ENCODE results near the gene SPPL2A. TPM values are rescaled to one million over a fixed set of nuclear protein-coding genes. Genes with fewer than 3 reads are reported as not detected.

SPPL2A gene
- total RNA-seq, 1 donor from 2014 or later, result 27.3 TPM

DNA sequence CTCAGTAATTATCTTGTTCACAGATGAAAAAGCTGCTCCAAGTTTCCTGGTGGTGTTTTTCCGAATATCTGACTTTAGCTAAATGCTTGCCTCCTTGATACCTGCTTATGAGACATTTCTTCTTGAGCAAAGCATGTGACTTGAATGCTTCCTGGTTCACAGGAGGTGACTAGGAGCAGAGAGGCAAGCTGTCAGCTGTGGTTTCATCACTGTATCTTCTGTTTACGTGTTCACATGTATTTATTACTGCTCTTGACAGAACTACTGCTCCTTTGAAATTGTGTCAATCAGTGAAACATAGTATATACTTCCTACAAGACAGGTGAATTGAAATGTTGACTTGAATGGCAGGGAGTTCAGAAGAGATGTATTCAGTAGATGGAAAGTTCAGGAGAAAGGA lies 8.9 kb upstream of the SPPL2A start:
- H3K4me1 ChIP-seq, result no peaks in the 10 kb centered on the region
- H3K27ac Mint-ChIP-seq, result no peak overlapping the region

DNA sequence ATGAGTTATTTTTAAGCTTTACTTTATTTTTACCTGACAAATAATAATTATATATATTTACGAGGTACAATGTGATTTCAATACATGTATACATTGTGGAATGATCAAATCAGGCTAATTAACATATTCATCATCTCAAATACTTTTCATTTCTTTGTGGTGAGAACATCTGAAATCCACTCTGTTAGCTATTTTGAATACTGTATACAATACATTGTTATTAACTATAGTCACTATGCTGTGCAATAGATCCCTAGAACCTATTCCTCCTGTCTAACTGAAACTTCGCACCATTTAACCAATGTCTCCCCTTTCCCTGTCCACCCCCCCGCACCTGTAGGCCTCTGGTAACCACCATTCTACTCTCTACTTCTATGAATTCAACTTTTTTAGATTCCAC lies 7.9 kb upstream of the SPPL2A start:
- DNase-seq (ENCODE audit: low spot score), result no peak
- H3K9me3 Mint-ChIP-seq, result no peaks in the 10 kb centered on the region
- Histone ChIP-seq H3K79me2 (ENCODE audit: low read depth) (no peaks in the 10 kb centered on the region), H3K36me3 (no peaks in the 10 kb centered on the region), H3K4me2 (no peak overlapping the region), H3K4me3 (no peak overlapping the region), H3K9ac (no peak overlapping the region), H2AFZ (replicated peaks) (no peak overlapping the region), H3F3A (ENCODE audit: low read depth) (no peaks in the 10 kb centered on the region), H3K9me3 (ENCODE audit: low read depth) (no peaks in the 10 kb centered on the region), H3K27ac (no peak overlapping the region), H4K20me1 (ENCODE audit: low read depth) (no peaks in the 10 kb centered on the region), H3K27me3 (no peaks in the 10 kb centered on the region), H3K4me1 (no peaks in the 10 kb centered on the region)
- peaks cover 4% of the 10 kb centered on the region for H3K27me3 Mint-ChIP-seq (ENCODE audit: insufficient read depth, low read depth)
- no peaks in the 10 kb centered on the region for H3K4me1 Mint-ChIP-seq
- H3K36me3 Mint-ChIP-seq, result no peaks in the 10 kb centered on the region
- TF ChIP-seq EZH2 (IDR thresholded peaks at IDR 0.05) (no peak), EZH2phosphoT487 (IDR thresholded peaks at IDR 0.05) (no peak)
- TF ChIP-seq, protein P1, sequence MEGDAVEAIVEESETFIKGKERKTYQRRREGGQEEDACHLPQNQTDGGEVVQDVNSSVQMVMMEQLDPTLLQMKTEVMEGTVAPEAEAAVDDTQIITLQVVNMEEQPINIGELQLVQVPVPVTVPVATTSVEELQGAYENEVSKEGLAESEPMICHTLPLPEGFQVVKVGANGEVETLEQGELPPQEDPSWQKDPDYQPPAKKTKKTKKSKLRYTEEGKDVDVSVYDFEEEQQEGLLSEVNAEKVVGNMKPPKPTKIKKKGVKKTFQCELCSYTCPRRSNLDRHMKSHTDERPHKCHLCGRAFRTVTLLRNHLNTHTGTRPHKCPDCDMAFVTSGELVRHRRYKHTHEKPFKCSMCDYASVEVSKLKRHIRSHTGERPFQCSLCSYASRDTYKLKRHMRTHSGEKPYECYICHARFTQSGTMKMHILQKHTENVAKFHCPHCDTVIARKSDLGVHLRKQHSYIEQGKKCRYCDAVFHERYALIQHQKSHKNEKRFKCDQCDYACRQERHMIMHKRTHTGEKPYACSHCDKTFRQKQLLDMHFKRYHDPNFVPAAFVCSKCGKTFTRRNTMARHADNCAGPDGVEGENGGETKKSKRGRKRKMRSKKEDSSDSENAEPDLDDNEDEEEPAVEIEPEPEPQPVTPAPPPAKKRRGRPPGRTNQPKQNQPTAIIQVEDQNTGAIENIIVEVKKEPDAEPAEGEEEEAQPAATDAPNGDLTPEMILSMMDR (IDR thresholded peaks at IDR 0.05), result no peak
- H3K4me3 Mint-ChIP-seq, result no peak overlapping the region
- no peak overlapping the region for H3K27ac Mint-ChIP-seq

More for the DNA sequence above, 8.9 kb upstream of the SPPL2A start:
- Mint-ChIP-seq H3K4me1 (no peaks in the 10 kb centered on the region), H3K4me3 (no peak overlapping the region), H3K9me3 (no peaks in the 10 kb centered on the region), H3K36me3 (no peaks in the 10 kb centered on the region), H3K27me3 (ENCODE audit: insufficient read depth, low read depth) (no peaks in the 10 kb centered on the region)
- no peaks in the 10 kb centered on the region for H3K79me2 ChIP-seq (ENCODE audit: low read depth)
- H3K4me2 ChIP-seq, result no peak overlapping the region
- no peaks in the 10 kb centered on the region for H3F3A ChIP-seq (ENCODE audit: low read depth)
- TF ChIP-seq EZH2phosphoT487 (IDR thresholded peaks at IDR 0.05) (no peak), EZH2 (IDR thresholded peaks at IDR 0.05) (no peak)
- TF ChIP-seq, protein P1 (IDR thresholded peaks at IDR 0.05), result no peak
- no peaks in the 10 kb centered on the region for H3K9me3 ChIP-seq (ENCODE audit: low read depth)
- no peak overlapping the region for H2AFZ ChIP-seq (replicated peaks)
- no peak for DNase-seq (ENCODE audit: low spot score)
- H3K9ac ChIP-seq, result no peak overlapping the region
- H4K20me1 ChIP-seq (ENCODE audit: low read depth), result no peaks in the 10 kb centered on the region
- H3K27me3 ChIP-seq, result no peaks in the 10 kb centered on the region
- no peak overlapping the region for H3K4me3 ChIP-seq
- H3K36me3 ChIP-seq, result no peaks in the 10 kb centered on the region
- H3K27ac ChIP-seq, result no peak overlapping the region

DNA sequence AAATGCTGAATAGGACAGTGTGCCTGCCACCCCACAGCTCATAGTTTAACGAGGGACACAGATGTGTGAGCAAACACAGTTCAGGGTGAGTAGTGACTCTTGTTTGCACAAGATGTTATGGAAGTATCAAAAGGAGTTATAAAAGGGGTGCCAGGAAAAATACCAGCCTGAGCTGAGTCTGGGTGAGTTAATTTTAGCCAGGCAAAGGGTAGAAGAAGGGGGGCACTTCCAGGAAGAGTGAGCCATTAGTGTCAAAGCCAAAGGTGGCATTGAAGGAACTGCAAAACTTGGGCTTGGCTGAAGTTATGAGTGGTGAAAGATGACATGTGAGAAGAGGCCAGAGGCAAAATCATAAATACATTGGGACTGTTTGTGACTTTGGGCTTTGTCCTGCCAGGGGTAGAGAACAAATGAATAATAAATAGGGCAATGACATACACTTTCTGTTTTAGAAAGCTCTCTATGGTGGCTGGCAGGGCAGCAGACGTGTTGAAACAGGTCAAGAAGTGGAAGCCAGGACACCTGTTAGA lies 1.9 kb upstream of the SPPL2A start:
- DNase-seq (ENCODE audit: low spot score), result no peak
- no peak overlapping the region for H3K27ac ChIP-seq
- peaks cover 26% of the 10 kb centered on the region for H3K79me2 ChIP-seq (ENCODE audit: low read depth)
- H3K4me1 ChIP-seq, result peaks cover 9% of the 10 kb centered on the region
- no peaks in the 10 kb centered on the region for H3K36me3 ChIP-seq
- no peak overlapping the region for H2AFZ ChIP-seq (replicated peaks)
- peaks cover 16% of the 10 kb centered on the region for H3F3A ChIP-seq (ENCODE audit: low read depth)
- no peak overlapping the region for H3K27ac Mint-ChIP-seq
- peaks cover 7% of the 10 kb centered on the region for H3K27me3 Mint-ChIP-seq (ENCODE audit: insufficient read depth, low read depth)
- no peaks in the 10 kb centered on the region for H3K36me3 Mint-ChIP-seq
- no peaks in the 10 kb centered on the region for H4K20me1 ChIP-seq (ENCODE audit: low read depth)
- H3K4me3 Mint-ChIP-seq, result no peak overlapping the region
- H3K4me2 ChIP-seq, result no peak overlapping the region
- H3K9me3 ChIP-seq (ENCODE audit: low read depth), result no peaks in the 10 kb centered on the region
- no peak overlapping the region for H3K9ac ChIP-seq
- TF ChIP-seq EZH2 (IDR thresholded peaks at IDR 0.05) (no peak), EZH2phosphoT487 (IDR thresholded peaks at IDR 0.05) (no peak)
- TF ChIP-seq, protein P1 (IDR thresholded peaks at IDR 0.05), result no peak
- H3K9me3 Mint-ChIP-seq, result no peaks in the 10 kb centered on the region
- H3K4me3 ChIP-seq, result no peak overlapping the region
- no peaks in the 10 kb centered on the region for H3K27me3 ChIP-seq
- H3K4me1 Mint-ChIP-seq, result peaks cover 20% of the 10 kb centered on the region

Data from neural progenitor cell (in vitro differentiated cells).